RKO (cell line): ENCODE results near the gene TRIM43.
"Not testable (repeated sequence)": the region's sequence is repeated elsewhere in the genome, so short reads cannot be mapped to it uniquely, and the experiment has no call there.

Experiments
- DNase-seq: peaks from one replicate; pipeline ENCODE4 v3.0.0-alpha.2; 2016; ENCODE audit warnings: low spot score

The TRIM43 gene

DNA sequence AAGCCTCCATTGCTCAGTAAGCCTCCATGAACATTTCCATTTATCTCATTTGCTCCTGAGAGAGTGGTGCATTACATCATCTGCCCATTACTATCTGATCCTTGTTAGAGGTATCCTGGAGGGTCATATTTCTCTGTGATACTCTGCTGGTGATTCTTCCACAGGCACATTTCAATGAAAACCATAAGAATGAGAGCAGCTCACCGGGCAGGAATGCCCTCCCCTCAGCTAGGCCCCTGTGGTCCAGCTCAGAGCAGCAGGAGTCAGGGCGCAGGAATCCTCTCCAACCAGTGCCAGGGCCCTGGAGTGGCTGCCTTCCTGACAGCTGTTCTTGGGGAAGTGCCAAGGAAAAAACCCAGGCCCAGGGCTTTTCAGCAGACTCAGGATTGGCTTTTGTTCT is 50.0 kb downstream of the TRIM43 start:
- DNase-seq = not testable (repeated sequence)

DNA sequence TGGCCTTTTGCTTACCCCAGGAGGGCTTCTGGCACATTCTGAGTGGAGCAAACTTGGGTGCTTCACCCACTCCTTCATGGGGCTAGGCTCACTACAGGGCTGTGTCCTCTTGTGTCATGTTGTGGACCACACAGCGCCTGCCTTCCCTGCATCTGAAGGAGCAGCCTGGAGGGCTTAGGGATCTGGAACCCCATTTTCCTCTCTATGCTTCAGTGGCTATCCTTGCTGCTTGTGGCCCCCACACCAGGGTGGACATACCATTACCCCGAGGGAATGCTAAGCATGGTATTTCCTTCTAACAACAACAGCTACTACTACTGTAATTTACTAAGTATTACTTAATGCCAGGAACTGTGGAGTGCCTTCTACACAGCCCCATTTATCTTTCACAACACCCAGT is 50.6 kb downstream of the TRIM43 start:
- DNase-seq = not testable (repeated sequence)

DNA sequence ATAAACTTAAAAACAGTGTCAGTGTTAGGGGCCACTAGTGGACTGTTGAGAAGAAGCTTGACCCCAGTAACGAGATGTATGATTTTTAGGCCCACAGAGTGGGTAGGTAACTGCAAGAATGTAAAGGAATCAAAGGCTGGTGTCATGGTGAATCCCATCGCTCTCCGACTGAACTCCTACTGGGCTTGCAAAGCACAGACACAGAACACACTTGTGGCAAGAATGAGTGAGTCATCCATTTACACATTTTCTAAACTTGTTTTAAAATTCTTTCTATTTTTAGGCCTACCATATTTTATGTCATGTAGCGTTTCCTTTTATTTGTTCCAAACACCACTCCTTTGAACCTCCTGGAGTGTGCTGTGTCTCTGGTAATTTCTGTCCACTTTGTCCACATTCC is 51.1 kb downstream of the TRIM43 start:
- DNase-seq = not testable (repeated sequence)

DNA sequence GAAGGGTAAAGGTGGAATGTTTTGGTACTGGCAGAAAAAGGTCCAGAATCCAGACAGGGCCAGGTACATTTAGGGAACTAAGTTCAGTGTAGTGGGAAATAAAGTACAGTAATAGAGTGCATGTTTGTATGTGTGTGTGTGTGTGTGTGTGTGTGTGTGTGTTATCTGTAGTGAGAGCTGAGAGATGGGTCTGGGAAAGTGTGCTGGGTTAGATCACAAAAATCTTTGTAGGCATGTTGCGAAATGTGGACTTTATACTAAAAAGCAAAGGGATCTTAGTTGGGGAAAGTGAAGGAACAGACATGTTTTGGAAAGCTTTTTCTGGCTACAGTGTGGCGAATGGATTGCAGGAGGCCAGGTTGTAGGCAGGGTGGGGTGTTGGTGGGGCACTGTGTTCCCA is 53.5 kb downstream of the TRIM43 start:
- DNase-seq = not testable (repeated sequence)

DNA sequence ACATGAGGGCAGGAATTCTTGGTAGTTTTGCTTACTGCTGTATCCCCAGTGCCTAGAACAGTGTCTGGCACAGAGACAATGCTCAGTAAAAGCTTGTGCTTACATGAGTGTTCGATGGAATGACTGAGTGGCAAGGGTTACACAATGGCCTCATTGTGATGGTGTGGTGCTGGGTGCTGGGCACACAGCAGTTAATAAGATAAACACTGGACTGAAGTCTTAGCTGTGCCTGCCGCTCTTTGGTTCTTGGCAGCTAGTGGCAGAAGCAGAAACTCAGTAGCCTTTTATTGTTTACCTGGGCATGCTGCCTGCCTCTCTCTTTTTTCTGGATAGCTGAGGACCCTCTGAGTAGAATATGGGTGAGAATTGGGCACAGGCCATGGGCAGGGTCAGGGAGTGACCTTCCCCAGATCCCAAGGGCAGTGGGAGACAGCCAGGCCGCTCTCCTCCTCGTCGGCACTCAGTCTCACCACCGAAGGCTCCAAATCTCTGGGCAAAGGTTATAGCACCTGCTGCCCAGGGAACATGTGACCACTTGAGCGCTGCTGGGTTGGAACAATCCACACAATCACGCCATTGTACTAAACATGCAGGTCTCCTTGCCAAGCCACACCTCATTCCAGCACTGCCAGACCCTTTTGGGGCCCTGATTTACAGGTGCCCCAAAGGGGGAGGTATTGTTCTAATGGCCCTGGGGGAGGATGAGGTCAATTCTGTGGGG is 54.6 kb downstream of the TRIM43 start:
- DNase-seq = not testable (repeated sequence)

DNA sequence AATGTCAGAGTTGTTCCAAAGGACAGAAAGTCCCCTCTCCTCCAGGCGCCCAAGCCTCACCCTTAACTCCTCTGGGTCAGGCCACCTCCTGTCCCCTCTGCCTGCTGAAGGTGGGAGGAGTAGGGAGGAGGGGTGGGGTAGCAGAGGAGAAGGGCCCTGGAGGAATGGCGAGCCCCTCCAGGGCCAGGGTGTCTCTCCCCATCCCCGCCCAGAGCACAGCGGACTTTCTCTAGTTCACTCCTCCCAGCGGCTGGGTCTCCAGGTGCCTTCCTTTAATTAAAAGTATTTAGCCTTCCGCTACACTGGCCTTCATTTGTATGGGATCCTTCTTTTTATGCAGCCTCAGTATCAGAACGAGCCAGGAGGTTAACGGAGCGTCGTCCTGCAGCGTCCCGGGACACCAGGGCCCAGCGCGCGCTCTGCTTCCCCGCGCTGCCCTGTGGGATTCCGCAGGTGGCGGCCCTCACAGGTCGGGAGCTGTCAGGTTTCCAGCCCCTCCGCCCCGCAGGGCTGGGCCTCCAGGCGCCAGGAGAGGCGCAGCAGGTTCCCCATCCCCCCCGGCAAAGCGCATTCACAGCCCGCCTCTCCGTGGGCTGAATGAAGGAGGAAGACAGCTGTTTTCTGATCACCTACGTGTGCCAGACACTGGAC is 57.2 kb downstream of the TRIM43 start:
- not testable (repeated sequence) for DNase-seq
